Hematopoietic multipotent progenitor cell treated with erythropoietin and hydrocortisone succinate and interleukin-3 and kit ligand, for 17 days (in vitro differentiated cells): ENCODE measurements around the gene CAPZB.
"Not testable (repeated sequence)": the region's sequence is repeated elsewhere in the genome, so short reads cannot be mapped to it uniquely, and the experiment has no call there.

ENCODE experiments used
- DNase-seq: peaks from one replicate; pipeline ENCODE4 v3.0.0-alpha.2; 2015; ENCODE audit warnings: low spot score

Gene CAPZB

DNA sequence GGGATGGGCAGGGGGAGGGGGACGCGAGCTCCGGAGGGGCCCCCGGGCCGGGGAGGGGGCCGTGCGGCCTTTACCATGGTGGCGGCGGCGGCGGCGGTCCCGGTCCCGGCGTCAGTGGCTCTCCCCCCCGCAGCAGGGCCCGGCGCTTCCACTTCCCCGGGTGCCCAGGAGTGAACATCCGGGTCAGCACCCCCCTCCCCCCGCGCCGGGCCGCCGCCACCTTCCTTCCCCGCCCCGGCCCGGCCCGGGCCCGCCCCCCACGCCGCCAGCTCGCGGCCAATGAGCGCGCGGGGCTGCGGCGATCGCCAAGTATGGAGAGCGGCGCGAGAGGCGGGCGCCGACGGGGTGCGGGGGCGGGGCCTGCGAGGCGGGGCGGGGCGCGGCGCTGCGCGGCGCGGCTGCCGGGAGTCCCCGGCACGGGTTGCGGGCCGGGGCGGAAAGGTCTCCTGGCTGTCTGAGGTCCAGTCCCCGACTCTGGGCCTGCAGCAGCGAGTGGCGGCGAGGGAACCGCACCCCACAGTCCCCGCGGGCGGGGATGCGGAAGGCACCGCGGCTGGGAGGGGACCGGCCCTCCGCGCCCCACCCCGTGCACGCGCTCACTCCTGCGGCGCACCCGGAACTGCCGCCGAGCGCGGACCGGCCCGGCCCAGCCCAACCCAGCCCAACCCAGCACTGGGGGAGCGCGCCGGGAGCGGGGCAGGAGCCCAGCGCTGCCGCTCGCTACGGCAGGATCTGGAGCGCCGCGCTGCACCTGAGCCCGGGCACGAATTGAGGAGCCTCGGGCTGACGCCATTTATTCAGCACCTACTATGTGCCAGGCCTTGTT, at the start of gene CAPZB:
CAPZB (minus strand) TSS at position 178 of the 826 bp plus-strand sequence; CDS start at position 77, 101 bp downstream.
- peak; percentile 80 for DNase-seq

DNA sequence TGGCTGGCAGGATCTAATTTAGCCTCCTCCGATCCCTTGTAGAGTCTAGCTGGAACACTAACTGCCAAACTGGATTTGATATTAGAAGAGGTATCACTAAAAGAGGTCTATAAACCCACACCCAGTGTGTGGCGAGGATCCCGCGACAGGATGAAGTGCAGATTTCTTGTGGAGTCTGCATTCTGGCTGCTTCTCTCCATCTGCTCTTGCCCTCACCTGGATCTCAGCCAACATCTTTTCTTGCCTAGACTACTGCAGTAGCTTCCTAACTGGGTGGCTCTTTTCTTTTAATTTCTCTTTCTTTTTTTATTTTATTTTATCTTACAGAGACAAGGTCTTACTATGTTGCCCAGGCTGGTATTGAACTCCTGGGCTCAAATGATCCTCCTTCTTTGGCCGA, 48.9 kb upstream of the CAPZB start:
- DNase-seq, result no peak

DNA sequence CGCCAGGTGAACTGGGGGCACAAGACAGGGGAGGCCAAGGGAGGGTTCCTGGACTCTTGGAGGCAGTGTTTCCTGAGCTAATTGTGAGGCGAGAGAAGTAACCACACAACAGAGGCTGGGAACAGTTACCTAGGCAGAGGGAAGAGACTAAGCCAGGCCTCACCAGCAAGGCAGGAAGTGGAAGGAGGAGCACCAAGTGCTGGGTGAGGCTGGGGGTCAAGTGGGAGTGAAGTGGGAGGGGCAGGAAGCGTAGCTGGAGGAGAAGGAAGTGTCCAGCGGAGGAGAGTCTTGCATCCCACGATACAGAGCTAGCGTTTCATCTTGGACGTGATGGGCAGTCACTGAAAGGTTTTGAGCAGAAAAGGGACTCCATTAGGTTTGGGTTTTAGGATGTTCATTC, 48.3 kb upstream of the CAPZB start:
- no peak for DNase-seq

DNA sequence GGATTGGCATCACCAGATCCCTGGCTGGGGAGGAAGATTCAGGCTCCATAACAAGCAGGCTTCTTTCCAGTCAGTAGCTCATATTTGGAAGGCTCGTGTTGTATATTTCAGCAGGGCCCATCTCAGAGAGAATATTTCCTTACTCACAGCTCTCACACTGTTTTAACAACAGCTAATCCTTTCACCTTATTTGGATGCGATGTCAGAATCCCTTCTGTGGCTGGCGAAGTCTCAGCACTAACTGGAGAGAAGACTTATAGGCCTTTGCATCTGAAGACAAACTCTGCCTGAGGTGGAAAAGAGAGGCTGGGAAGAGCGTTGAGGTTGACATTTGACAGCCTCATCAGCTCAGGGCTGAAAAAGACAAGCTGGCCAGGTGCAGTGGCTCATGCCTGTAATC, 47.2 kb upstream of the CAPZB start:
- DNase-seq, result no peak

DNA sequence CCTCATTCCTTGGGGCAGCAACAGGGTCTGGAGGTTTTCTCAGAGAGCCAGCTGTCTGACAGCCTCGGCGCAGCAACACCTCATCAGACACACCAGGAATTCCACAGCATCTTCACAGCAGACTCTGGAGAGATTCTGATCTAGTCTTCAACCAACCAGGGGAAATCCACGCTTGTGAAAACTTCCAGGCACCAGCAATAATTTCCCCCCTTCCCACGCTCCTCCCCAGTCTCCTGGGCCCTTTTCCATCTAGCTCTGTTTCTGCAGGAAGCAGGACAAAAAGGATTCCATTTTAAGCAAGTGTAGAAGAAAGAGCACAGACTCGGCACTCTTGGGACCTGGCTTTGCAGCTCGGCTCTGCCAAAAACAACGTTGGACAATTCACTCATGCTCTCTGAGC, 44.3 kb upstream of the CAPZB start:
- DNase-seq, result no peak

DNA sequence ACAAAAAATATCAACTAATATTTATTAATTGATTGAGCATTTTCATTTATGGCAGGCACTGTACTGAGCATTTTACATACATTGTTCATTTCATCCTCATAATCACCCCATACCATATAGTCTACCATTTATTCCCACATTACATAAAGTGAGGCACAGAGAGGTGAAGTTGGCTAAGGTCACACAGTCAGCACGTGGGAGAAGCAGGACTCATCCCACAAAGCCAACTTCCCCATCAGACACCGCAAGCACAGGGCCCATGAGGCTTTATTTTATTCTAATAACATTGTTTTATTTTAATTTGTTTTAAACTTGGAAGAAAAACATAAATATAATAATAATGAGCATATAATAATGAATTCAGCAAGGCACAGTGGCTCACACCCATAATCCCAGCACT, 43.1 kb upstream of the CAPZB start:
- DNase-seq, result no peak

DNA sequence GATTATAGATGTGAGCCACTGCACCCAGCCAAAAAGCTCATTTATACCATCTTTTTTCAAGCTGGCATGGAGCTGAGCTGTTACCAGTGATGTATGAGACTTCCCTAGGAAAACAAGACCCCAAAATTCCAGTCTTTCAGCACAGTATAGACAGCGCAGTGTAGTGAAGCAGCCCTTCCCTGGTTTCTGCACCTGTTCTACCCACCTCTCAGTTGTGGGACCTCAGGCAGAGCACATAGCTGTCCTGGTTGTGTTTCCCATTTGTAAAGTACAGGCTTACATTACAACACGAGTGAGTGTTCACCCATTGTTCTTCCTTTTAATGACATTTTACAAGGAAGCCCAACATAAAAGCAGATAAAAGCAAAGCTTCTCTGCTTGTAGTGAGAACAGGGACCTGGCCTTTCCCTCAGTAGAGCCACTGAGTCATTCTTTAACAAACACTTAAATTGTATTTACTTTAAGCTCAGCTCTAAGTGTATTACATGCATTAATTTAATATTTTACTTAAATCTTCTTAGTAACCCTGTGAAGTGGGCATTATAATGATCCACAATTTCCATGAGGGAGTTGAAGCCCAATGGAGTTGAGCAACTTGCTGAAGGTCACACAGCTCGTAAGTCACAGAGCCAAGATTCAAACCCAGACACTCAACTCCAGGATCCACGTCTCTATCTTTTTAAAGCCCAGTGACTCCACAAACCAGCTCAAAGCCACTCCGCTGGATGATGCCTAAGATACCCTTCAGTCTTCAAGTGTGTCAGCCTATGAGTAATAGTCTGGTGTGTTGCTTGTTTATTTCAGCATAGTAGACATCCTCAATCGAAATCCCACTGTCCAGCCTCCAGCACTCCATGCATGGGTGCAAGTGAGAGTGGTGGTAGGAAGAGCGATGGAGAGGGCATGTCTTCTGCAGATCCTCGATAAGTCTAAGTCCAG, 40.5 kb upstream of the CAPZB start:
- no peak for DNase-seq

DNA sequence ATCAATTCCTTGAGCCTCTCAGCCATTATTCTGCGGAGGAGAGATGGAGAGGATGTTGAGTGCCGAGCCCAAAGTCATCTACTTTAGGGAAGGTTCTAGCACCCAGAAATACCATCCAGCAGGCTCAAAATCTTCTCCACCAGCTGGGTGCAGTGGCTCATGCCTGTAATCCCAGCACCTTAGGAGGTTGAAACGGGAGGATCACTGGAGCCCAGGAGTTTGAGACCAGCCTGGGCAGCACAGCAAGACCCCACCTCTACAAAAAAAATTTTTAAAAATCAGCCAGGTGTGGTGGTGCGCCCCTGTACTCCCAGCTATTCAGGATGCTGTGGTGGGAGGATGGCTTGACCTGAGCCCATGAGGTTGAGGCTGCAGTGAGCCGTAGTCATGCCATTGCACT, 39.5 kb upstream of the CAPZB start:
- DNase-seq, result no peak

DNA sequence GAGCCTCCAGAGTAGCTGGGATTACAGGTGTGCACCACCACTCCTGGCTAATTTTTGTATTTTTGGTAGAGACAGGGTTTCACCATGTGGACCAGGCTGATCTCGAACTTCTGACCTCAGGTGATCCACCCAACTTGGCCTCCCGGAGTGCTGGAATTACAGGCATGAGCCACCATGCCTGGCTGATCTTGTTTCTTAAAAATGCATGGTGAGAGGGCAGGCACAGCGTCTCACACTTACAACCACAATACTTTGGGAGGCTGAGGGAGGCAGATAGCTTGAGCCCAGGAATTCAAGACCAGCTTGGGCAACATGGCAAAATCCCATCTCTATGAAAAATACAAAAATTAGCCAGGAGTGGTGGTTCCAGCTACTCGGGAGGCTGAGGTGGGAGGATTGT, 37.2 kb upstream of the CAPZB start:
- not testable (repeated sequence) for DNase-seq

DNA sequence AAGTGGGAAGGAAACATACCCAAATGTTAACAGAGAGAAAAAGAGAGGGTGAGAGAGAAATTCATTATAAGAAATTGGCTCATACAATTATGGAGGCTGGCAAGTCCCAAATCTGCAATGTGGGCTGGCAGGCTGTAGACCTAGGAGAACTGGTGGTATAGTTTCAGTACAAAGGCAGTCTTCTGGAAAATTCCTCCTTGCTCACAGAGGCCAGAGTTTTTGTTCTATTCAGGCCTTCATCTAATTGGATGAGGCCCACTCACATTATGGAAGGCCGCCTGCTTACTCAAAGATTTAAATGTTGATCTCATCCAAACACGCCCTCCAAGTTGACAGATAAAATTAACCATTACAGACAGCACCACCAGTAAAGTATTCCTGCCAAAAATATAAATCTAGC, 36.1 kb upstream of the CAPZB start:
- DNase-seq, result no peak

DNA sequence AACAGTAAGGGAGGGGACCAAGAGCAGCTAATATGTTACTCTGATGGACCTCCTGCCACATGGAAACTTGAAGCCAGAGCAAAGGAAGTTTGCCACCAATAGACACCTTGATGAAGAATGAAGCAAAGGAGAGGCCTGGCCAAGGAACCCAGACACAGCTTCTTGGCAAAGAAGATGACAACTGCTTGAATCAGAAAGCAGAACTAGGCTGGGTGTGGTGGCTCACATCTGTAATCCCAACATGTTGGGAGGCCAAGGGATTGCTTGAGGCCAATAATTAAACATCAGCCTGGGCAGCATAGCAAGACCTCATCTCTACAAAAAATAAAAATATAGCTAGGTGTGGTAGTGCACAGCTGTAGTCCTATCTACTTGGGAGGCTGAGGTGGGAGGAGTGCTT, 31.7 kb upstream of the CAPZB start:
- DNase-seq, result no peak

DNA sequence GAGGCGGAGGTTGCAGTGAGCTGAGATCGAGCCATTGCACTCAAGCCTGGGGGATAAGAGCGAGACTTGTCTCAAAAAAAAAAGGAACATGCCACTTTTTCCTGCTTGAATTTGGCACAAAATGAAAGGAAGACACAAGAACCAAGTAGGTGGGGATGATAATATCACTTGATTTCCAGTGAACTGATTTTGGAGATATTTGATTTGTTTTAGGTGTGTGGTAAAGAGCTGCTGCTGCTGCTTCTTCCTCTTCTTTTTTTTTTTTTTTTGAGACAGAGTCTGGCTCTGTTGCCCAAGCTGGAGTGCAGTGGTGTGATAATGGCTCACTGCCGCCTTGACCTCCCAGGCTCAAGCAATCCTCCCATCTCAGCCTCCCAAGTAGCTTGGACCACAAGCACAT, 29.9 kb upstream of the CAPZB start:
- DNase-seq, result no peak

DNA sequence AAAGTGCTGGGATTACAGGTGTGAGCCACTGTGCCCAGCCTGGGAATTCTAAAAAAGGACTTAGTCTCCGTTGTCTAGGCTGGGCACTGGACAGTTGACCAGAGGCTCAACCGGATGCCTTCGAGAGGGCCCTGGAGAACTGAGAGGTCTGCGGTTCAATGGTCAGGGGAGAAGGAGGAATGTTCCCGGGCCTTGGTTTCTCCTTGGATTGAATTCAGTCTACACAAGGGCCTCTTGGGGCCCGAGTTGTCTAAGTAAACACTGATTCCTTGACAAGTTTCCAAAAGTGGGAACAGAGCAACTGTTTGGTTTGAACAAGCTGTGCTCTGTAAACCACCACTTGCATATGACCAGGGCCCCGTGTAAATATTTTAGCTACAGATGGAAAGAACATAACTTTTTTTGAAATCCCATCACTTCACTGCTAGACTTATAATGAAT, 29.1 kb upstream of the CAPZB start:
- no peak for DNase-seq

DNA sequence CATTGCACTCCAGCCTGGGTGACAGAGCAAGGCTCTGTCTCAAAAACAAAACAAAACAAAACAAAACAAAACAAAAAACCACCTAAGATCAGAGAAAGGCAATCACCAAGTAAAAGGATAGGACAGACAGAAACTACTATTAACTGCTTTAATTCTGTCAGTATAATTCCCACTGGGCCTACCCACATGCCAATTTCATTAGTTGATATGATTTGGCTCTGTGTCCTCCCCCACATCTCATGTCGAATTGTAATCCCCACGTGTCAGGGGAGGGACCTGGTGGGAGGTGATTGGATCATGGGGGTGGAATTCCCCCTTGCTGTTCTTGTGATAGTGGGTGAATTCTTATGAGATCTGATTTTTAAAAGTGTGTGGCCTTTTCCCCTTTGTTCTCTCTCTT, 27.2 kb upstream of the CAPZB start:
- no peak for DNase-seq

DNA sequence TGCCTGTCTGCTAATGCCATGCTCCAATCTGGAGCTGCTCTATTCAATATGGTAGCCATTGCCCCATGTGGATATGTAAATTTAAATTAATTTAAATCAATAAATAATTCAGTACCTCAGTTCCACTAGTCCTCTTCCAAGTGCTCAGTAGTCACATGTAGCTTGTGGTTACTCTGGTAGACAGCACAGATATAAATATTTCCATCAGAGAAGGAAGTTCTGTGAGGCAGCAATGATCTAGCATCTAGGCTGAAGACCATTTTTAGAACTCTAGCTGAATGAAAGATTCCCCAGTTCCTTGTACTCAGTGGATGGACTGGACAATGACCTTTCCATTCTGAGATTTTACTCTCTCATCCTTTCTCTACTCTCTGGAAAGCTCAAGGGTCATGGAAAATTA, 25.8 kb upstream of the CAPZB start:
- no peak for DNase-seq

DNA sequence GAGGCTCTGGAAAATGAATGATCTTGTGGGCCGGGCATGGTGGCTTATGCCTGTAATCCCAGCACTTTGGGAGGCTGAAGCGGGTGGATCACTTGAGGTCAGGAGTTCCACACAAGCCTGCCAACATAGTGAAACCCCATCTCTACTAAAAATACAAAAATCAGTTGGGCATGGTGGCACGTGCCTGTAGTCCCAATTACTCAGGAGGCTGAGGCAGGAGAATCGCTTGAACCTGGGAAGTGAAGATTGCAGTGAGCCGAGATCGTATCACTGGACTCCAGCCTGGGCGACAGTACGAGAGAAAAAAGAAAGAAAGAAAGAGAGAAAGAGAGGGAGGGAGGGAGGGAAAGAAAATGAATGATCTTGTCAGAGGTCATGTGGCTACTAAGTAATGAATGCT, 24.3 kb upstream of the CAPZB start:
- not testable (repeated sequence) for DNase-seq

DNA sequence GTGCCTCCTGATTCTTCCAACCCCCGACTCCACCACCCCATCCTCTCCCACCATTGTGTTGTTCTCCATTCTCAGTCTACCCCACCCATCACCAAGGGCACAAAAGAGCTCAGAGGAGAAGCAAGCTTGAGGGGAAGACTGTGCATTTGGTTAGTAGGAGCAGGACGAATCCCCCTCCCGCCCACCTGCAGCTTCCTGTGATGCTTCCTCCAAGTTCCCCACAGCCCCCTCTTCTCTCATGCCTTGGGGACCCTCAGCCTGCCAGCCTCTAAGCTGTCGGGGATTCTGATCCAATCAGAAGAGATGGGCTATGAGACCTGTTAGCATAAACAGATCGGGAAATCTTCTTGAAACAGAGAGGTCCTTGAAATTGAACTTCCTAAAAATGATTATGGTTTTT, 22.2 kb upstream of the CAPZB start:
- DNase-seq, result no peak

DNA sequence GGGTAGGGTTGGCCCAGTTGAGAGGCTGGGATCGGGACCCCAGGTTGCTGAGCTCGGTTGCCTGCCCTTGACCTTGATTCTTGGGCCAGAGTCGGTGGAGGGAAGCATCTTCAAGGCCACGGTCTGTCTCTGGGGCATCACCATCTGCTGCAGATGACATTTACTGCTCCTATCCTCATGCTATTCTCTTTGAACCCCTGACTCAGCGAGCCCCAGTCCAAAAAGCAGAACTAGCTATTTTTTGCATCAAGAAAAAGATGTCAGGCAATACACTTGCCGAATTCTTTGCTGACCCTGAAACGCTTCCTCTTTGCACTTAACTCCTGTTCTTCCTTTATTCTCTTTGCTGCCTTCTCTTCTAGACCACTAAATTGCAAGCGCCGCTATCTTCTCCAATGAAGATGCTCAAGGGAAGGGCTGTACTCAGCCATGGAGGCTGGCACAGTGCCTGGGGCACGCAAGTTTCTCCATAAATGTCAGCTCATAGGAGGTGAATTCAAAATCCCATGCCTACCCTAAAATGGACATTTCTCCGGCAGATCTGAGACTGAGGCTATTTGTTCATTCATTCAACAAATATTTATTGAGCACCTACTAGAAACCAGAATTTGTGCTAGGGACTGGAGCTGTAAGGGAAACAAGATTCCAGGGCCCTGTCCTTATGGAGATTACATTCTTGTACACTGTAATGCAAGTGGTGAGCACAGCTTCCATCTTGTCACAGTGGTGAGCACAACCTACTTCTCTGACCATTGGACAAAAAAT, 20.5 kb upstream of the CAPZB start:
- DNase-seq, result no peak

DNA sequence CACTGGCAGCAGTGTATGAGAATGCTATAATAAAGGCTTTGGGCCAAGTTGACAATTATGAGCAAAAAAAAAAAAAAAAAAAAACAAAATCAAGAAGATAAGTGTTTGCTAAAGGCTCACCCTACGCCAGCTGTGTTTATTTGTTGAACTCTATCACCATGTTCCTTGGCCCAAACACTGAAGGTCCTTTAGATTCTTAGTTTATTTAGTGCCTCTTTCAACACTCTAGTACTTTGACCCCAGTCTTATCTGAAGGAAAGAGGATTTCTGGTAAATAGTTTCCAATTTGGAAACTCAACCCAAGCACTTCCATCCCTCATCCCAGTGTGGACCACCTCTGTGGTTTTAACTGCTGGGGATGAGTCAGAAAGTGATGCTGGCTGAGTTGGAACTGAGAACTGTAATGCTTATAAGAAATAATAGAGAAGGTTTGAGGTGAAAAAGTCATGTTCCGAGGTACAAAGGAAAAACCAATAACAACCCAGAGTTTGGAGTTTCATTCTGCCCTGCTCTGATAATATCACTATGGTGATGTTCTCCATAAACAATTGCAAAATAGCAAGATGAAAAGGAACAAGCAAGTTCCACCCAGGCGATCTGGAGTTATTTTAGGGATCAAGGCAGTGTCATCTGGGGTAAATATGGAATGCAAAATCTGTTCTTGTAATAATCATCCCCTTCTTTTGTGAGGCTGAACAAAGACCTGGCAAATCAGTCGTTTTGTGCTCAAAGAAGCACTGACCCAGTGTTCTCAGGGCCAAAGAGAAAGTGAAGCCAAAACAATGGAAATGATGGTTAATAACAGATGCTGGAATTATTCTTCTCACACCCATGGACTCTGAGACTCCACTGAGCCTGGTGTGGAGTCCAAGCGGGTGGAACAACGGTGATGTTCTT, 19.7 kb upstream of the CAPZB start:
- no peak for DNase-seq

DNA sequence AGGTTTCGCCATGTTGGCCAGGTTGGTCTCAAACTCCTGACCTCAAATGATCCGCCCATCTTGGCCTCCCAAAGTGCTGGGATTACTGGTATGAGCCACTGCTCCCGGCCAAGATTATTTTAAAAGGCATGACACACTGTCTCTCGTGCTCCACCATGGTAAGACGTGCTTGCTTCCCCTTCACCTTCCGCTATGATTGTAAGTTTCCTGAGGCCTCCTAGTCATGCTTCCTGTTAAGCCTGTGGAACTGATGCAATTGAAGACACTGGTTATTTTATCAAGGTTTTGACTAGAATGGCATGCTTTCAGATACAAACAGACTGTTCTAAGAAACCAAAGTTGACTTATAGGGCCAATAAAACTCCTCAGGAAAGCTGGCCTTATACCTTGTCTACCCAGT, 16.9 kb upstream of the CAPZB start:
- DNase-seq, result not testable (repeated sequence)

DNA sequence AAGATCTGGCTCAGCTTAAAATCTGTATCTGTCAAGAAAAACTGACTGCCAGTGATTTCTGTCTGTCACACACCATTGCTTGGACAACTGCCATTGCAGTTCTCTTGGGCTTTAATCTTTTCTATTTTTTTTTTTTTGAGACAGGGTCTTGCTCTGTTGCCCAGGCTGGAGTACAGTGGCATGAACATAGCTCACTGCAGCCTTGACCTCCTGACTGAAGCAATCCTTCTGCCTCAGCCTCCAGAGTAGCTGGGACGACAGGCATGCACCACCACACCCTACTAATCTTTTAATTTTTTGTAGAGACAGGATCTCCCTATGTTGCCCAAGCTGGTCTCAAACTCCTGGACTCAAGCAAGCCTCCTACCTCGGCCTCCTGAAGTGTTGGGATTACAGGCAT, 14.5 kb upstream of the CAPZB start:
- DNase-seq, result not testable (repeated sequence)
